Measurements from ENCODE around the gene IL17B.

IL17B gene

DNA sequence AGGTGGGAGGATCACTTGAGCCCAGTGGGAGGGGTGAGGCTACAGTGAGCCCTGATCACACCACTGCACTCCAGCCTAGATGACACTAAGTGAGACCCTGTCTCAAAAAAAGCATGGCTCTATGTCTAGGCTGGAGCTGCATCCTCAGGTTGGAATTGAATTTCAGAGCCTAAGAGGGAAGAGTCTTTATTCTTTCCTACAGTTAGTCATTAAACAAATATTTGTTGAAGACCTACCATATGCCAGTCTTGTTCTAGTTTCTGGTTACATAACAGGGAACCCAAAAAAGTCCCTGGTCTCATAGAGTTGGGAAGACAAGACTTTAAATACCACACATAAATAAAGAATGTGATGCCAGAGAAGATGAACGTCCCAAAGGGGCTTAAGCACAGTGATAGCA lies 40.7 kb downstream of the IL17B start:
- Histone ChIP-seq H3K9ac (ENCODE audit: insufficient read length) (no peak overlapping the region), H3K27ac (no peak overlapping the region)

DNA sequence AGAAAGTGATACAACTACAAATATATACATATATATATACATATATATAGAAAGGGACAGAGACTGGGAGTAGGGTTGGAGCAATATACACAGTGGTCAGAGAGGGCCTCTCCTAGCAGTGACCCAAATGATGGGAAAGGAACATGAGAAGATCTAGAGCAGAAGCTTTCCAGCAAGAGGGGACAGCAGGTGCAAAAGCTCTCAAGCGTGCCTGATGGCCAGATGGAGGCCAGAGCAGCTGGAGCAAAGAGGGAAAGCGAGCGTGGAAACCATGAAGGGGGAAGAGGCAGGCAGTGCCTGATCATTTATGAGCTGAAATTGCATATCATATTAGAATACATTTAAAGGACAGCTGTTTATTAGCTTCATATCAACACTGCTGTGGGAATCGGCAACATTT lies 41.4 kb downstream of the IL17B start:
- H3K27ac ChIP-seq = no peak overlapping the region
- no peak overlapping the region for H3K4me3 ChIP-seq
- no peak for DNase-seq (ENCODE audit: low read depth, low spot score)
- H3K9ac ChIP-seq (ENCODE audit: insufficient read length) = no peak overlapping the region
- no peaks in the 10 kb centered on the region for H3K36me3 ChIP-seq (ENCODE audit: insufficient read depth, low read length)
- no peak for TF ChIP-seq EZH2 (IDR thresholded peaks at IDR 0.05)
- no peak for TF ChIP-seq FOXP2 (optimal IDR thresholded peaks at IDR 0.05; ENCODE audit: control extremely low read depth, extremely low read length, insufficient read depth)
- no peak for TF ChIP-seq POLR2AphosphoS5 (IDR thresholded peaks at IDR 0.05; ENCODE audit: borderline replicate concordance, low read depth, low read length)
- no peaks in the 10 kb centered on the region for H3K9me3 ChIP-seq (ENCODE audit: low read depth, low read length)

More for the DNA sequence above, 40.7 kb downstream of the IL17B start:
- Histone ChIP-seq H3K4me3 (no peak overlapping the region), H3K9me3 (ENCODE audit: low read depth, low read length) (no peaks in the 10 kb centered on the region), H3K36me3 (ENCODE audit: insufficient read depth, low read length) (no peaks in the 10 kb centered on the region)
- no peak for TF ChIP-seq POLR2AphosphoS5 (IDR thresholded peaks at IDR 0.05; ENCODE audit: borderline replicate concordance, low read depth, low read length)
- no peak for DNase-seq (ENCODE audit: low read depth, low spot score)

DNA sequence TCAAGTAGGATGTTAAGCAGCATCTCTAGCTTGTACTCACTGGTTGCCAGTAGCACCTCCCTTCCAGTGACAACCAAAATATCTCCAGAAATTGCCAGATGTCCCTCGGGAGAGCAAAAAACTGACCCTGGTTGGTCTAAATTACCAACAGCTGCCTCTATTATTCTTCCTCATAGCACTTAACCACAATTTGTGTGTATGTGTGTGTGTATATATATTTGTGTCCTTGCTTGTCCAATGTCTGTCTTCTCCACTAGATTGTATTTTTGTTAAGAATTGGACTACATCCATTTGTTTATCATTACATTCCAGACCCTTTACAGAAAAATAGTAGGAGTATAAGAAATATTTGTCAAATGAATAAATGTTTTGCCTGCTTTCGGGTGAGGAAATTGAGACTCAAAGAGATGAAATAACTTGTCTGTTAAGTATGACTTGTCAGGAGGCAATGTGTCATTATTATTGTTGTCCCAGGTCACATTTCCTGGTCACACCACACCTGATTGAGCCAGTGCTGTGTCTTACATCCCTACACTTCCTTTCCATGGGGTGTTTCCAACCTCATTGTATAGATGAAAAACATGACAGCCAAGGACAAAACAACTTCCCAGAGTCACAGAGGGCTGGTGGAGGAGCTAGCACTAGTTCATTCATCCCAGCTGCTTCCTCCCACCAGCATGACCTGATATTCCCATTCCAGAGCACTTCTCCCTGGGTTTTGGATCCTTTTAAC lies 45.2 kb downstream of the IL17B start:
- H3K27ac ChIP-seq = no peak overlapping the region
- H3K4me3 ChIP-seq = no peak overlapping the region
- H3K9me3 ChIP-seq (ENCODE audit: low read depth, low read length) = no peaks in the 10 kb centered on the region
- H3K9ac ChIP-seq (ENCODE audit: insufficient read length) = no peak overlapping the region
- DNase-seq (ENCODE audit: low read depth, low spot score) = no peak
- H3K36me3 ChIP-seq (ENCODE audit: insufficient read depth, low read length) = no peaks in the 10 kb centered on the region
- TF ChIP-seq FOXP2 (optimal IDR thresholded peaks at IDR 0.05; ENCODE audit: control extremely low read depth, extremely low read length, insufficient read depth) = no peak
- TF ChIP-seq POLR2AphosphoS5 (IDR thresholded peaks at IDR 0.05; ENCODE audit: borderline replicate concordance, low read depth, low read length) = no peak
- no peak for TF ChIP-seq EZH2 (IDR thresholded peaks at IDR 0.05)

DNA sequence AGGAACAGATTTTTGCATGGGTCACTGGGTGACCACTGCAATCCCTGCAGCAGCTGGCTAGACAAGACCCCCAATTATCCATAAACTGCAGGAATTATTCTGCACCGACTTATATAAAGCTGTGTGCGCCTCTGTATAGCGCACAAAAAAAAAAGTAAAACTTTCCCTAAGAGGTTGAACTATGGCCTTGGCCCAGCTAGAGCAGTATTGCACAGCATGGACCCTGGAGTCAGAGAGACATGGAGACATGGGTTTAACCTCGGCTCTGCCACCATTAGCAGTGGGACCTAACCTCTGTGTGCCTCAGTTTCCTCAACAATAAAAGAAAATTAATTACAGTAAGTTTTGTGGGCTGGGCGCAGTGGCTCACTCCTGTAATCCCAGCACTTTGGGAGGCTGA lies 50.9 kb downstream of the IL17B start:
- no peaks in the 10 kb centered on the region for H3K9me3 ChIP-seq (ENCODE audit: low read depth, low read length)
- no peak overlapping the region for H3K27ac ChIP-seq
- no peak overlapping the region for H3K9ac ChIP-seq (ENCODE audit: insufficient read length)
- no peak for DNase-seq (ENCODE audit: low read depth, low spot score)
- H3K36me3 ChIP-seq (ENCODE audit: insufficient read depth, low read length) = no peaks in the 10 kb centered on the region
- TF ChIP-seq FOXP2 (optimal IDR thresholded peaks at IDR 0.05; ENCODE audit: control extremely low read depth, extremely low read length, insufficient read depth) = no peak
- TF ChIP-seq EZH2 (IDR thresholded peaks at IDR 0.05) = no peak
- TF ChIP-seq POLR2AphosphoS5 (IDR thresholded peaks at IDR 0.05; ENCODE audit: borderline replicate concordance, low read depth, low read length) = no peak
- no peak overlapping the region for H3K4me3 ChIP-seq

DNA sequence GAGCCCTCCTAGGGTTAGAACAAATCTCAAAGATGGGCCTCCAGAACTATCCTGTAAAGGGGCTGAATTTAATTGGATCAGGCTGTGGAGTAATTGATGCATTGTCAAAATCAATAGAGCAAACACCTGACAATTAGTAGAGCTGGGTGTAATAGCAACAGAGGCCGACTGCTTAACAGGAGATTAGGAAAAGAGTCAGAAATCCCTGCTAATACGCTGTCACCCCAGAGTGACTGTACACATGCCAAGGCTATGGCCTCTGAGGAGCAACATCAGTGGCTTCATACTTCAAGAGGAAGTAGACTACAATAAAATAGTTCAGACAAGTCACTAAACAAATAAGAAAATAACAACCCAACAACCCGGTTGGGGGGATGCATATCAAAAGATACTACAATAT lies 52.5 kb downstream of the IL17B start:
- DNase-seq (ENCODE audit: low read depth, low spot score) = no peak
- TF ChIP-seq POLR2AphosphoS5 (IDR thresholded peaks at IDR 0.05; ENCODE audit: borderline replicate concordance, low read depth, low read length) = no peak
- no peak for TF ChIP-seq FOXP2 (optimal IDR thresholded peaks at IDR 0.05; ENCODE audit: control extremely low read depth, extremely low read length, insufficient read depth)
- TF ChIP-seq EZH2 (IDR thresholded peaks at IDR 0.05) = no peak
- Histone ChIP-seq H3K9ac (ENCODE audit: insufficient read length) (no peak overlapping the region), H3K36me3 (ENCODE audit: insufficient read depth, low read length) (no peaks in the 10 kb centered on the region), H3K4me3 (no peak overlapping the region), H3K9me3 (ENCODE audit: low read depth, low read length) (no peaks in the 10 kb centered on the region), H3K27ac (no peak overlapping the region)

DNA sequence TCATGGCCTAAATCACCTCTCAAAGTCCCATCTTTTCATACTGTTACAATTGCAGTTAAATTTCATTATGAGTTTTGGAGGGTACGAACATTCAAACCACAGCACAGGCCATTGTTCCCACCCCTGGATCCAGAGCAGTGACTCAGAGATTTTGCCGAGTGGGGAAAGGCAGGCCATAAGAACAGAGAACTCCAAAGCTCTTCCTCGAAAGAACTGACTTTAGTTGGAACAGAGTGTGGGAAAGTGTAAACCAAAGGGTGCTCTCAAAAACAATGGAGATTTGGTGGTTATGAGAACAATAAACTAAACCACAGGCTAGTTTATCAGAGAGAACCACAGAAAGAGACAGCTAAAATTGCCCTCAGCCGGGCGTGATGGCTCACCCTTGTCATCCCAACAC lies 53.2 kb downstream of the IL17B start:
- no peaks in the 10 kb centered on the region for H3K36me3 ChIP-seq (ENCODE audit: insufficient read depth, low read length)
- no peak overlapping the region for H3K9ac ChIP-seq (ENCODE audit: insufficient read length)
- no peak overlapping the region for H3K4me3 ChIP-seq
- H3K27ac ChIP-seq = no peak overlapping the region
- no peaks in the 10 kb centered on the region for H3K9me3 ChIP-seq (ENCODE audit: low read depth, low read length)
- TF ChIP-seq POLR2AphosphoS5 (IDR thresholded peaks at IDR 0.05; ENCODE audit: borderline replicate concordance, low read depth, low read length) (no peak), FOXP2 (optimal IDR thresholded peaks at IDR 0.05; ENCODE audit: control extremely low read depth, extremely low read length, insufficient read depth) (no peak), EZH2 (IDR thresholded peaks at IDR 0.05) (no peak)
- no peak for DNase-seq (ENCODE audit: low read depth, low spot score)

DNA sequence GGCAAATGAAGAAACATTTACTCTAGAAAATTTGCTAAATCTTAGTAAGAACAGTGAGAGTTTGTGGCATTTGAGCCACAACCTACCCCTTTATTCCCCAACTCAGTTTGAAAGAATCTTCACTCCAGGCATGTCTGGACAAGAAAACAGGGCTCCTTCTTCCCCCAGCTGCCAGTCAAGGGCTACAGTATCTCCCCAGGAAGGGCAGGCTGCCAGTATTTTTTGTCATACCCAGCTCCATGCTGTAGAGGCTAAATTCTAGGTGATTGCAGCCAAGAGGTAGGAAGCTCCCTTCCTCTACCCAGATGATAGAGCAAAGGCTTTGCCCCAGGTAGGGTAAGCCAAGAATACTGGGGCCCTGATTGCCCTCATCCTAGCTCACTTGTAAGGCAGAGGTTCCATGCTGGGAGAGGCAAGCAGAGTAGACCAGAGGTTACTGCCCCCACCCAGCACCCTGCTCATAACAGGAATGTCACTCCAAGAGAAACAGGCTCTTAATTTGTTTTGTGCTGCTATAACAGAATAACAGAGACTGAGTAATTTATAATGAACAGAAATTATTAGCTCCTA lies 53.8 kb downstream of the IL17B start:
- H3K9me3 ChIP-seq (ENCODE audit: low read depth, low read length) = no peaks in the 10 kb centered on the region
- TF ChIP-seq EZH2 (IDR thresholded peaks at IDR 0.05) = no peak
- no peak for TF ChIP-seq POLR2AphosphoS5 (IDR thresholded peaks at IDR 0.05; ENCODE audit: borderline replicate concordance, low read depth, low read length)
- no peak for TF ChIP-seq FOXP2 (optimal IDR thresholded peaks at IDR 0.05; ENCODE audit: control extremely low read depth, extremely low read length, insufficient read depth)
- H3K27ac ChIP-seq = no peak overlapping the region
- H3K9ac ChIP-seq (ENCODE audit: insufficient read length) = no peak overlapping the region
- H3K36me3 ChIP-seq (ENCODE audit: insufficient read depth, low read length) = no peaks in the 10 kb centered on the region
- DNase-seq (ENCODE audit: low read depth, low spot score) = no peak
- H3K4me3 ChIP-seq = no peak overlapping the region

DNA sequence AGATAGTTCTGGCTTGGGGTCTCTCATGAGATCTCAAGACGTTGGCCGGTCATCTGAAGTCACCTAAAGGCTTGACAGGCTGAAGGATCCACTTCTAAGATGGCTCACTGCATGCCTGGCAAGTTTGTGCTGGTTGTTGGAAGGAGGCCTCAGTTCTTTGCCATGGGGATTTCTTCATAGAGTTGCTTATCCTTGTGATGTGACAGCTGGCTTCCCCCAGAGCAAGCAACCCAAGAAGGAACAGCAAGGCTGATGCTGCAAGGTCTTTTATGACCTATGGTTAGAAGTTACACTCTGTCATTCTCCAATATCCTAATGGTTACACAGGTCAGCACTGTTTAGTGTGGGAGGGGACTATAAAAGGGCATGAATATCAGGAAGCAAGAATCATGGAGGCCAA lies 54.5 kb downstream of the IL17B start:
- no peak overlapping the region for H3K27ac ChIP-seq
- no peaks in the 10 kb centered on the region for H3K36me3 ChIP-seq (ENCODE audit: insufficient read depth, low read length)
- H3K9me3 ChIP-seq (ENCODE audit: low read depth, low read length) = no peaks in the 10 kb centered on the region
- no peak overlapping the region for H3K4me3 ChIP-seq
- TF ChIP-seq EZH2 (IDR thresholded peaks at IDR 0.05) (no peak), FOXP2 (optimal IDR thresholded peaks at IDR 0.05; ENCODE audit: control extremely low read depth, extremely low read length, insufficient read depth) (no peak), POLR2AphosphoS5 (IDR thresholded peaks at IDR 0.05; ENCODE audit: borderline replicate concordance, low read depth, low read length) (no peak)
- no peak overlapping the region for H3K9ac ChIP-seq (ENCODE audit: insufficient read length)
- DNase-seq (ENCODE audit: low read depth, low spot score) = no peak

All from SK-N-MC (cell line).